ENCODE data around the gene RNF43.

The RNF43 gene

DNA sequence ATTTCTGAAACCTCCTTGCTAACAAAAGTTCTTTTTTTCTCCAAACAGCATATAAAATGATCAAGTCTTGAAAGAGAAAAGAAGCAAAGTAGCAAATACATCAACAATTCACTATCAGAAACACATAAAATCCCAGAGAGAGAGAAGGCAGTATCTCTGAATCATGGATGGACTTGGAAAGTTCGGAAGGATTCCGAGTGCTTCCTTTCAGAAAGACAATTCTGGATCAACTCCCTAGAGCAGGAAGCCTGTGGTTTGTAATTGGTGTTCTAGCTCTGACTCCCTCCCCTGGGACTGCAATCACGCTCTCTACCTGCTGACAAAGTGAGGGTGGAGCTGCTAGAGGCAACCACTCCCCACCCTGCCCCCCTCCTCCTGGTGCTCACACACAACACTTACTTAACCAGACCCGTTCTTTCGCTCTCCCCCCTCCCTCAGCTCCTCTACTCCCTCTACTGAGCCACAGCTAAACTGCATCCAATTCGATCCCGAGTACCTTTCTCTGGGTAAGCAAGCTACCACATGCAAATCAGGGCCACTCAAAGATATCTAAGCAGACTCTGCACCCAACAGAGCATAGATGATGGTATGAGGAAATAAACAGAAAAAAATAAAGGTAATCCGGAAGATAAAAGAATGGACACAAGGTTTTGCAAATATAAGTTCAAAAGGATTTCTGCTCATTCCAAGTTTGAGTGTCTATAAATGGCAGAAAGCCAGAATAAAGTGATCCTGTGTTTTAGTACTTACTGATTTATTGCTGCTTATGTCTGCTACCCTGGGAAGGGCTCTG is at the start of gene RNF43:
Gene RNF43 (minus strand): TSS at position 235 of the 793 bp plus-strand sequence. CDS start 1,957 bp downstream, outside the sequence.
- DNase-seq, result peak; percentile 88

DNA sequence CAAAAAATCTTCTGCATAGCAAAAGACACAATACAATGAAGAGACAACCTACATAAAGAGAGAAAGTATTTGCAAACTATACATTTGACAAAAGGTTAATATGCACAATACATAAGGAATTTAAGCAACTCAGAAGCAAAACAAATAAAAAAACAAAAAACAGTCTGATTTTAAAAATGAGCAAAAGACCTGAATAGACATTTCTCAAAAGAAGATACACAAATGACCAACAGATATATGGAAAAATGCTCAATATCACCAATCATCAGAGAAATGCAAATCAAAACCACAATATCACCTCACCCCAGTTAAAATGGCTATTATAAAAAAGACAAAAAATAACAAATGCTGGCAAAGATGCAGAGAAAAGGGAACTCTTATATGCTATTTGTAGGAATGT is 38.2 kb upstream of the RNF43 start:
- DNase-seq, result no peak

DNA sequence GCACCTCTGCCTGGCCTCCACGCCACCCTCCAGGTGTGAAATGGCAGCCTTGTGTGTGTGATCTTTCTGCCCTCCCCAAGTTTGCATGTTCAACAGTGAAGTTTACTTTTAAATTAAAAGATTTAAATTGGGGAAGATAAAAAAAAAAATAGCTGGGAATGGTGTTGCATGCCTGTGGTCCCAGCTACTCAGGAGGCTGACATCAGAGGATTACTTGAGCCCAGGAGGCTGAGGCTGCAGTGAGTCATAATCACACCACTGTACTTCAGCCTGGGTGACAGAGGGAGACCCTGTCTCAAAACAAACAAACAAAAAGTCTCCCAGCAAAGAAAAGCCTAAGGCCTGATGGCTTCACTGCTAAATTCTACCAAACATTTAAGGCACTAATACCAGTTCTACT is 35.4 kb upstream of the RNF43 start:
- no peak for DNase-seq

DNA sequence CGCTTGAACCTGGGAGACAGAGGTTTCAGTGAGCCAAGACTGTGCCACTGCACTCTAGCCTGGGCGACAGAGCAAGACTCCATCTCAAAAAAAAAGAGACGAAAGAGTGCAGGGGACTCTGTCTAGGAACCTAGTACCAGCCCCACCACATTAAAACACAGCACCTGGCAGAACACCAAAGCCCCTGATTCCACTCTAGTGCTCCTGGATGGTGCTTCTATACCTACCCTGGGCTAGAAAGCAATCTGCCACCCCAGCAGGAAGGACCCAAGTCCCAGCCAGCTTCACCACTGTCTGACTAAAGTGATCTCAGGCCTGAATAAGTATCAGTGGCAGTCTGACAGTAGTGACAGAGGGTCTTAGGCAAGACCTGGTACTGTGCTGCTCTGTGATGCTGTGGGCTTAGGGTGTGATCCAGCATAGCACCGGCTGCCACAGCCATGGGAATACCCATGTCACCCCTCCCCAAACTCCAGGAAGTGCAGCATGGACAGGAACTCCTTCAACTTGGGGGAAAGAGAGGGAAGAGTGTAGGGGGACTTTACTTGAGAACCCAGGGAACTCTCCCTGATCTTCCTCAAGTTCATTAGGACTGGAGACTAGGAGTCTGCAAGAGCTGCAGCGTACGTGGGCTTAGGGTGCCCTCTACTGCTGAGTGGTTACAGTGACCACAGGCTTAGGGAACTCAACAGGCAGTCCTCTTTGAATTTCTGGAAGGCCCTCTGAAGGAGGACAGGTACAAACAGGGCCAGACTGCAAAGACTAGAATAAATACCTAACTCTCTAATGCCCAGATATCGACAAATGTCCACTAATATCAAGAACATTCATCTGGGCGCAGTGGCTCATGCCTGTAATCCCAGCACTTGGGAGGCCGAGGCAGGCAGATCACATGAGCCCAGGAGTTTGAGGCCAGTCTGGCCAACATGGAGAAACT is 30.0 kb upstream of the RNF43 start:
- DNase-seq, result peak; percentile 80

DNA sequence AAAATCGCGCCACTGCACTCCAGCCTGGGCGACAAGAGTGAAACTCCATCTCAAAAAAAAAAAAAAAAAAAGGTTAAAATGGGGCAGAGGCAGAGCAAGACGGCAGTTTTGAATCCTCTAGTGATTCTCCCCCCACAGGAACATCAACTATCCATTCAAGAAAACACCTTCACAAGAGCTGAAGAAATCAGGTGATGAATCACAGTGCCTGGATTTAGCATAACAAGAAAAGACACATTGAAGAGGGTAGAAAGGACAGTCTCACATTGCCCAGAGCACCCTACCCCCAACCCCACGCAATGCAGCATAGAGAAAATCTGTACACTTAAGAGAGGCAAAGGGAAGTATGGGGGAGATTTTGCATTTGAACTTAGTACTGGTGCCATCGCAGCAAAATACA is 28.8 kb upstream of the RNF43 start:
- no peak for DNase-seq

DNA sequence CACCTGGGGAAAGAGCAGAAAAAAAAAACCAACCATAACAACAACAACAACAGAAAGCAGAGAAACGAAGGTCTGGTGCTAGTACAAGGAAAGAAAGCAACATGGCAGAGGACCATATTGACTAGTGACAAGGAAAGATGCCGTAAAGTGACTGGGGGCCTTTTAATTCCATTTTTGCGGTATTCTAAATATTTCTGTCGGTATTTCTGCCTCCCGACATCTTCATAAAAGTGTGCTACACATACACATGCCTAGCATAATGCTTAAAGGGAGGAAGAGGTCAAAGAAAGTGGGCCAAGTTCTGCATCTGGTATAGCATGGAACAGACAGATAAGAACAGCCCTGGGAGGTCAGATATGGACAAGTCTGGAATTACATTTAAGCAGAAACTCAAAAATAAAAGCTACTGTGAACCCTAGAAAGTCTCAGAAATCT is 19.5 kb upstream of the RNF43 start:
- DNase-seq, result no peak

DNA sequence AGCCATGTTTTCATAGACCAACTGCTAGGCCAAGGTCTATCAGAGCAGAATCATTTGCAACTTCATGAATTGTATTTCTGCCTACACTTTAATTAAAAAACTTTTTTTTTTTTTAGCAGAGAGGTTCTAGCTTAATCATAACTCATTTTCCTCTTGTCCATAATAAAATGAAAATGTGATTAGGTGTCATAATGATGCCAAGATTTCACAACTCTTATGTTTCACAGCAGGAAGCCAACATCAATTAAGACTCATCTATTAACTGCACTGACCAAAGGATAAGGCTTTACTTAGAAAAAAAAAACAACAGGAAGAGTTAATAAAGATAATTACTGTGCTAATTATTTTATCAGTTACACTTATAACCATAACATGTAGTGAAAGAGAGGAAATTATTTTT is 18.9 kb upstream of the RNF43 start:
- no peak for DNase-seq

DNA sequence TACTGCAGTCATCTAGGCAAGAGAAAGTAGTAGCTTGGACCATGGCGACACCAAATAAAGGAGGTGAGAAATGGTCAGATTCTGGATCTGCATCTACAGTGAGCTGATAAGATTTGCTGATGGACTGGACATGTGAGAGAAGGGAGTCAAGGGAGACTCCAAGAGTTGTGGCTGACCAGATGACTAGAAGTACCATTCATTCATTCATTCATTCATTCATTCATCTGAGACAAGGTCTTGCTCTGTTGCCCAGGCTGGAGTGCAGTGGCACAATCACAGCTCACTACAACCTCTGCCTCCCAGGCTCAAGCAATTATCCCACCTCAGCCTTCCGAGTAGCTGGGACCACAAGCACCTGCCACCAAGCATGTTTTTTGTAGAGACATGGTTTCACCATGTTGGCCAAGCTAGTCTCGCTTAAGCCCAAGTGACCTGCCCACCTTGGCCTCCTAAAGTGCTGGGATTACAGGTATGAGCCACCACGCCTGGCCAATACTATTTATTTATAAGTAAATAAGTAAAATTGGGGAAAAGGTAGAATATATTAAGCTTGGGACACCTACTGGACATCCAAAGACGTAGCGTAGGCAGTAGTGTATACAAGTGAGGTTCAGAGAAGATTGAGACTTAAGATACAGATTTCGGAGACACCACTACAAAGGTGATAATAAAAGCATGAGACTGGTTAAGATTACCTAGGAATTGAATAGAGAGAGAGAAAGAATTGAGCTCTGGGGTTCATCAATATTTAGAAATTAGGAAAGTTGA is 15.7 kb upstream of the RNF43 start:
- DNase-seq, result no peak

DNA sequence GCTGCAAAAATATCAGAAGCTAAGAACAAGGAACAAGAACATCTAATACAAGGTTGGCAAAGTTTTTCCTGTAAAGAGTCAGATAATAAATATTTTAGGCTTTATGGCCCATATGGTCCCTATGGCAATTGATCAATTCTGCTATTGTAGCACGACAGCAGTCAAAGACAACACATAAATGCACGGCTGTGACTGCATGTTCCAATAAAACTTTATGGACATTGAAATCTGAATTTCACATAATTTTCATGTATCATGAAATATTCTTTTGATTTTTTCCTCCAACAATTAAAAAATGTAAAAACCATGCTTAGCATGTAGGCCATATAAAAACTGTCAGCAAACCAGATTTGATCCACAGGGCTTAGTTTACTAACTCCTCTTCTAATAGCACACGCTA is 10.5 kb upstream of the RNF43 start:
- DNase-seq, result no peak

DNA sequence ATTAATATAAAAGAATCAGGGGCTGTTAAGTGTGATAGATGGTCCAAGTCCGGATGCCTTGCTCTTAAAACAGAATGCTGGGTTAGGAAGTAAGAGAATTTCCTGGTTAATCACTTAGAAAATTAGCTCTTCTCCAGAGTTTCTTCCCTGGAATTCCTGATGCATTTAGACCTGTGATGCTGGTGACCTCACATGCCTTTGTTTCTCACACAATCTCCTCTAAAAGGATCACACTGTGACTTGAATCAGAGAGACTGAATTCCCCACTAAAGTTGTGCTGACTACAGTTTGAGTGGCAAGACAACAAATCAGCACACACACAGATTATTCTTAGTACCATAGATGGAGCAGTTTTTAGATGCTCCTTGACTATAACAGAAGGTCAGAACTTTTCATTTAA is 4.4 kb upstream of the RNF43 start:
- DNase-seq, result no peak

DNA sequence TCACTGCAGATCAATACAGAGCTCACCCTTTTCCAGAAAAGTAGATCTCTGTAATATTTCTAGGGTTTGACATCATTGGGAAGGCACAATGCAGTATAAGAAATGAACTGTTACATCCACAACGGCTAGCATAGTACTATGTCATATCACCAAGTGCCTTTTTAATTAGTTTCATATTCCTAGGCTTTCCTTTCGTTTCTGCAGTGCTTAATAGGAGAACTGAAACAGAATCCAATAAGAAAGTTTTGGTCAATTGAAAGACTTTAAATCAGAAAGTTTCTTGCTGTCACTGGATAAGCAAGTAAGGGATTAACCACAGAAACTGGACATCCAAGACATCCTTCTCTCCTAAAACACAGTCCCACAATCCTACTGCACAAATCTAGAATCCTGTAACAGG is 3.5 kb upstream of the RNF43 start:
- DNase-seq, result no peak

DNA sequence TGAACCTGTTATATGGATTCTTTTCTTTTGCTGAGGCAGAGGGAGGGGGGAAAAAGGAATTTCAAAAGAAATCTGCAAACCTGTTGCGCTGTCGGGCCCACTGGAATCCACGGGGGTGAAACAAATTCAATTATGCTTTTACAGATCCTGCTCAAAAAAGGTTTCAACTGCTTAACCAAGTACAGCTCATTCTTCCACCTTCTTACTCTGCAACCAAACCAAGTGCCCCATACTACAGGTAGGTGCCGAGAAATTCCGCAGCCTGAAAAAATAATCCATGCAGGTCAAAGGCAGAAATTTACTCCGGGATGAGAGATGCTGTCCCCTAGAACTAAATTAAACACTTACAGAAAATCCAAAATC is 416 bp downstream of the RNF43 start:
- DNase-seq, result no peak

DNA sequence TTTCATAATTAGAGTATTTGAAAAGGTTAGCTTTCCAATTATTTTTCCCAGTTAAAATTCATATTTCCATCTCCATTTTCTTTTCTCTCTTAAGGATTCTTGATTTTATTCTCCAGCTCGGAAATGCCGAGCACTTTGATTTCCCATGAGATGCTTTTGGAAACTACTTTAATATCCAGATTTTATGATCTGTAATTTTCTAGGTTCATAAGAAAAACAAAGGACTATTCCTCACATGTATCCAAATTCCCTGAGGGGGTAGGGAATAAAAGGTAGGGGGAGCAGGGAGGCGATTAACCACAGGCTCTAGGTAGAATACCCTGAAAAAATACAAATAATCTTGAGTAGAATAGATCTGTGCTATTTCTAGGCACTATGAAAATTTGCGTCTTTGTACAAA is 938 bp downstream of the RNF43 start:
- no peak for DNase-seq

DNA sequence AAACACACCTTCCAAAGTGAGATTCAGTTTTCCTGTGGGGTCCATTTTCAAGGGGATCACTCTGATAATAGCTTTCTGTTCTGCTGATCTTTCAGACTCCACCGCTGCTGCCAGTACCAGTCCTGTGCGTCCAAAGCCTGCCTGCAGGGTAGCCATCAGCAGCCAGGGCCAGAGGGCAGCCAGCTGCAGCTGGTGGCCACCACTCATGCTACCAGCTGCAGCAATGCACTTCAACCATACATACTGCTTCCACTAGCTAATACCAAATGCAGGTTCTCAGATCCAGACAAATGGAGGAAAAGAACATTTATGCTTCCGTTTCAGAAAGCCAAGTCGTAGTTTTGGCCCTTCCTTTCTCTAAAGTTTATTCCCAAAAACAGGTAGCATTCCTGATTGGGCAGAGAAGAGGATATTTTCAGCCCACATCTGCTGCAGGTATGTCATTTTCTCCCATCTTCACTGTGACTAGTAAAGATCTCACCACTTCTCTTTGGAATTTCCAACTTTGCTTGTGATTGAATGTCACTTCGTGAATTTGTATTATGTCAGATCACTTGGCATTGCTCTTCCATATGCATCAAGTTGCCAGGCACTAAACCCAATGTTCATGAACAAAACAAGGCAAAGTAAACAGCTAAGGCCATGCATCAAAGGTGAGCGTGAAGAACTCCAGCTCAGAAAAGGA is 1.8 kb downstream of the RNF43 start:
- DNase-seq, result no peak

DNA sequence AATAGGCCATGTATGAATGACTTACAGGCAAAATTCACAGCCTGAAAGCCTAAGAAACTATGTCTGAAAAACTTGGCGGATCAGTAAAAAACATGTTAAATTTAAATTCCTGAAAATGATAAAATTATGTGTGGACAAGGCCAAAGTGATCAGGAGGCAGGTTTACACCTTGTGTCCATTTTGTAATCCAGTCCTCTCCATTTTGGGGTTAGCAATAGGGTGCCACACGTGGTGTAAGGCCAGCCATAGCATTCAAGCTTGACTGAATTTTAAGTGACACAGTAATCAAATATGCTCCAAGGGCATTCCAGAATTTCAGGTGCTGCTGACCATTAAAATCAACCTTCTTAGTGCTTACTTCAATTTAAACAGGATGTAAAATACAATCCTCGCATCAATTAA is 2.7 kb downstream of the RNF43 start:
- DNase-seq, result no peak

DNA sequence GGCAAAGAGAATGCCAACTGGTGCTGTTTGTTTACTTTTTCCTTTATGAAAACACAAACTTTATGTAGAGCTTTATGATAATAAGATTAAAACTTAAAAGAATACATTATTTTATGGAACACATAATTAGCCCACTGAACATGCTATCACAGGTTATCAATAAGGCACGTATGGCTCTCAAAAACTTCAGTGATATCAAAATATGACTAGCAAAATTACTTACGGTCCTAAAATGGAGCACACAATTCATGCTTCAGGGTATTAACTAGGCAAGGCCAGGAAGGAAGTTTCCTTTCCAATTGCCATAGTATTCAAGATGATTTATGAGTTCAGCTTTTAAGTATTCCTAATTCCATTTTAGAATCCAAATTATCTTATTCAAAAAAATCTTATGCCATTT is 3.6 kb downstream of the RNF43 start:
- DNase-seq, result no peak

DNA sequence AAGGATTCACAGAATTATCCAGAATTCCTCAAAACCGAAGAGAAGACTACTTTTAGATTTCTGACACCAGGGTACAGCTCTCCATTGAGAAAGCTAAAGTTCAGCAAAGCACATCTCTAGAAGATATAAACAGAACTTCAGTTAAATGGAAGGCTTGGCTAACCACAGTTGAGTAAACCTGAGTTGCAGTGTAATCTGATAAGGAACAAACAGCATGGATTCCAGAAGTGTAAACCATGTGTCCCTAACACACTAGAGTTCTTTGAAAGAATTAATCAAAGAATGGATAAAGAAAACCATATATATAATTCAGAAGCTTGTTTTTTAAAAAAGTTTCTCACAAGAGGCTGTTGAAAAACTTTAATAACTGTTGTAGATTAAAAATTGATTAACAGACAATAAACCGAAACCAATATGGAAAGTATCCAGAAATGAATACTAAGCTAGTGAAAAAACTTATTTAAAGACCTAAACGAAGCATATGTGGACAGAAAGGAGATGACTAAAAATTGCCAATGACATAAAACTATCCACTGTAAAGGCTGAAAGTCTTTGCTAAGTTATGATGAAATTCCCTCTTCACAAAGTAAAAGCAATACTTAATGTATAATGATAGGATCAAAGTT is 4.3 kb downstream of the RNF43 start:
- DNase-seq, result no peak

DNA sequence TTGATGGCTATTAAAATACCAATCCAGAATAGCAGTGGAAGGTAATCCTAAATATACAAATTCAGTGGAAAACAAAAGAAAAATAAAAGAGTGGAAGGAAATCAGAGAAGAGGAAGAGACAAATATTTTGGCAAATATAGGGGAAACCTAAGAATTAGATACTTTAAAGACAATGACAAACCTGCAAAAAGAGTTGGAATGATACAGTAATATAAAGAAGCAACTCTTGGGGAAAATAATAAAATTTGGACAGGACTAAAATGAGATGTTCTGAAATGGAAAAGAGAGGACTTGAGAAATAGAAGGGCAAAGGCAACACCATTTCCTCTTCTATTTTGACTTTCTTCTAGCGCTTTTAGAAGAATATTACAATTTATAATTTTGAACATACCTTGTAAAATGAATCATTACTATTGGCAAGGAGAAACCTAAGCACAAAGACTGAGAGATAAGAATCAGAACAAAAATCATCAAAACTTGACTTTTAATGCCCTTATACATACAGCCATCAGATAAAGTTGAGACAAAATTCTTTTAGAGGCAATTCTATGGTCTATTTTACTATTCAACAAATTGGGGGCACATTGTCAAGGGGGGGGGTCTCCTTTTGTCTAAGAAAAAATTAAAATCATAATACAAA is 5.2 kb downstream of the RNF43 start:
- no peak for DNase-seq

DNA sequence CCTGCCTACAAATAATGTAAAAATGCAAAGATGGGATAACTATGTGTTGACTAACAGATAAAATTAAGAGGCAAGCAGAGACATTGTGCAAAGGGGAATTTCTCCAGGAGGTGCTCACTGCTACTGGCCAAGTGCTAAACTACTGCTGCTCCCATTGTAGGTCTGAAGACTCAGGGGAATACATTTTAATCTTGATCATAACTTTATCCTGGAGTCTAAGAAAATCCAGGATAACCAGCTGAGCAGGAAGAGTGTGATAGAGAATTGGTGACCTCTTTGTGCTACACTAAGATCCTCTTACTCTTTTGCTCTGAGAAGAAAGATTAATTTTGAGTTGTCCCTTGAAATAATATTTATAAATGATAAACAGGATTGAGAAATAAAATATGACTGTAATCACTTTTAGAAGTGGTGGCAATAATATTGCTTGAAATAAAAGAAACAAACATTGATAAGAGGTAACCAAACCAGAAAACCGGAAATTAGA is 5.9 kb downstream of the RNF43 start:
- no peak for DNase-seq

DNA sequence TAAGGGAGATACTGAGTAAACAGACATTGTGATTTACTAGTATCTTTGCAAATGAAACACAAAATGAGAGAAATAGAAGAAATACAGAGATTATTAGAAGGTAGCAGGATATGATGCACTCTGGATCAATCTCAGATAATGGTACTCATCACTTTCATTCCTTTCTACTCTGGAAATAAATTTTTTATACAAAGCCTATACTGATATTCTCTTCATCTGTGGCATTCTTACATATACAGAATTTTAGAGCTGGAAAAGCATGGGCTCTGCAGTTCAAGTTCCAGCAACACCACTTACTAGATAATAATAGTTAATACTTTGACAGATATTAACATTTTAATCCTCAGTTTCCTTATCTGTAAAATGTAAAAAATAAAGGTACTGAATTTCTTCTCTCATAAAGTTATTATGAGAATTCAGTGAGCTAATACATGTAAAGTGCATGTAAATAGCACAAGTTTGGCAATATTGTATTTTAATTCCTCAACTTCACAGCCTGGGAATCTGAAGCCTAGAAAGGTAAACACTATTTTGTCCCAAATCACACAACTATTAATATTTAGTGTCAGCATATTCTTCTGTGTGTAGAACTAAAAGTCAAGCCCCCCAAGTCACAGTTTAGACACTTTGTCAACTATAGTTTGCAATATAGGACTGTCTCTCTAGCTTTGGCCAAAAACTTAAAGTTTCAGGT is 6.5 kb downstream of the RNF43 start:
- no peak for DNase-seq

DNA sequence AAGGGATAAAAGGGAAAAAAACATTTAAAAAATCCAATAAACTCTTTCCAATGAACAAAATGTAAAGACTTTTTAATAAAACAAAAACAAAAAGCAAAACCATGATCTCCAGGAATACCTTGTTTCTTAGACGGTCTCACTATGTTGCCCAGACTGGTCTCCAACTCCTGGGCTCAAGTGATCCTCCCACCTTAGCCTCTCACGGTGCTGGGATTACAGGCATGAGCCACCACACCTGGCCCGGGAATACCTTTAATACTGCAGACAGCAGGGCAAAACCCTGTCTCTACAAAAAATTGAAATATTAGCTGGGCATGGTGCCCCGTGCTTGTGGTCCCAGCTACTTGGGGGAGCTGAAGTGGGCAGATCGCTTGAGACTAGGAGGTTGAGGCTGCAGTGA is 7.9 kb downstream of the RNF43 start:
- no peak for DNase-seq
